ENCODE measurements around the gene PBX1.

PBX1 gene

GRCh38 chr1:164745736-164746135 lies 186.8 kb downstream of the PBX1 start:
- no peak for DNase-seq (ENCODE audit: low read depth in 2 of 2)
- TF ChIP-seq, protein P1, sequence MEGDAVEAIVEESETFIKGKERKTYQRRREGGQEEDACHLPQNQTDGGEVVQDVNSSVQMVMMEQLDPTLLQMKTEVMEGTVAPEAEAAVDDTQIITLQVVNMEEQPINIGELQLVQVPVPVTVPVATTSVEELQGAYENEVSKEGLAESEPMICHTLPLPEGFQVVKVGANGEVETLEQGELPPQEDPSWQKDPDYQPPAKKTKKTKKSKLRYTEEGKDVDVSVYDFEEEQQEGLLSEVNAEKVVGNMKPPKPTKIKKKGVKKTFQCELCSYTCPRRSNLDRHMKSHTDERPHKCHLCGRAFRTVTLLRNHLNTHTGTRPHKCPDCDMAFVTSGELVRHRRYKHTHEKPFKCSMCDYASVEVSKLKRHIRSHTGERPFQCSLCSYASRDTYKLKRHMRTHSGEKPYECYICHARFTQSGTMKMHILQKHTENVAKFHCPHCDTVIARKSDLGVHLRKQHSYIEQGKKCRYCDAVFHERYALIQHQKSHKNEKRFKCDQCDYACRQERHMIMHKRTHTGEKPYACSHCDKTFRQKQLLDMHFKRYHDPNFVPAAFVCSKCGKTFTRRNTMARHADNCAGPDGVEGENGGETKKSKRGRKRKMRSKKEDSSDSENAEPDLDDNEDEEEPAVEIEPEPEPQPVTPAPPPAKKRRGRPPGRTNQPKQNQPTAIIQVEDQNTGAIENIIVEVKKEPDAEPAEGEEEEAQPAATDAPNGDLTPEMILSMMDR (IDR thresholded peaks at IDR 0.05; ENCODE audit: low read depth, low read length): no peak
- no peak overlapping the region for H3K4me3 ChIP-seq (replicated peaks in 1 of 2; ENCODE audit: low read depth in 2 of 2, low read length in 2 of 2)

DNA sequence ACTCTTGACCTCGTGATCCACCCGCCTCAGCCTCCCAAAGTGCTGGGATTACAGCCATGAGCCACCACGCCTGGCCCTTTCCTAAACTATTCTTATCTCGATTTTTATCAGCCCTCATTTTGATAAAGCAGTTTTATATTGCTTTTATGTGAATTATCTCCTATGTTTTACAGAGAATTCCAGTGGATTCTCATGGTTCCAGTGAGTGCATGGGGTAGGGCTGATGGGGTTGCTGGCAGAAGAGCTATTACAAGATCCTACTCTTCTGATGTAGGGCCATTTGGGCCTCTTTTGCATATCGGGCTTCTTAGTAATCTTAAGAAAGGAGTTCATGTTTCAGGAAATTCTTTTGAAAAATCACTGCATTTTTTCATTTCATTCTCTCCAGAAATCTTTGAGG lies 187.6 kb downstream of the PBX1 start:
- TF ChIP-seq, protein P1 (IDR thresholded peaks at IDR 0.05; ENCODE audit: low read depth, low read length): no peak
- DNase-seq (ENCODE audit: low read depth in 2 of 2): peak in 1 of 2 donors; percentile 31
- H3K4me3 ChIP-seq (replicated peaks in 1 of 2; ENCODE audit: low read depth in 2 of 2, low read length in 2 of 2): no peak overlapping the region

GRCh38 chr1:164748253-164748899 lies 189.4 kb downstream of the PBX1 start:
- DNase-seq (ENCODE audit: low read depth in 2 of 2): peak; percentile 93 to 98
- no peak overlapping the region for H3K4me3 ChIP-seq (replicated peaks in 1 of 2; ENCODE audit: low read depth in 2 of 2, low read length in 2 of 2)
- TF ChIP-seq, protein P1 (IDR thresholded peaks at IDR 0.05; ENCODE audit: low read depth, low read length): no peak

DNA sequence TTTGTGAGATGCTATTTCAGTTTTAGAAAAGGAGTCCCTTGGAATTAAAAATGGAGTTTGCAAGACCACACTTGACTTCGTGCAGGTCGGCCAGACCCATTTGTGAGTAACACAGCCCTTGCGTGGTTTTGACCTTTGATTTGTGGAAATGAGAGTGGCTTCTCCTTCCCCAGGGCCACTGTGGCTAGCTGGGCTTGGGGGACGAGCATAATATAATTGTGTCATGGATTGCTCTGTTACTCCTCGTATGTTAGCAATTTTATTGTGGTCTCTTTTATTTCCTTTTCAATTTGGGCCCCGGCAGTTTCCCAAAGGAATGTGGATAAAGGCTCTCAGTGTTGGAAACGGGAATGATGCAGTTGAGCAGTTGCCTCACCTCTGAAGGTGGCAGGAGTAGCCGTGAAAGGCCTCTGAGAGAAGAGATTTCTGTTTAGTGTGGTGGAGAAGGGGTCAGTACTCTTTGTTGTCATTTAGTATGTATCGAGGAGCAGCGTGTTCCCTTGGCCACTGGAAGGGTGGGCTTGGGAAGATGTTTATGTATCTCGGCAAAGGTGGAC lies 194.6 kb downstream of the PBX1 start:
- TF ChIP-seq, protein P1 (IDR thresholded peaks at IDR 0.05; ENCODE audit: low read depth, low read length): no peak
- no peak overlapping the region for H3K4me3 ChIP-seq (replicated peaks in 1 of 2; ENCODE audit: low read depth in 2 of 2, low read length in 2 of 2)
- DNase-seq (ENCODE audit: low read depth in 2 of 2): peak in 1 of 2 donors; percentile 18

DNA sequence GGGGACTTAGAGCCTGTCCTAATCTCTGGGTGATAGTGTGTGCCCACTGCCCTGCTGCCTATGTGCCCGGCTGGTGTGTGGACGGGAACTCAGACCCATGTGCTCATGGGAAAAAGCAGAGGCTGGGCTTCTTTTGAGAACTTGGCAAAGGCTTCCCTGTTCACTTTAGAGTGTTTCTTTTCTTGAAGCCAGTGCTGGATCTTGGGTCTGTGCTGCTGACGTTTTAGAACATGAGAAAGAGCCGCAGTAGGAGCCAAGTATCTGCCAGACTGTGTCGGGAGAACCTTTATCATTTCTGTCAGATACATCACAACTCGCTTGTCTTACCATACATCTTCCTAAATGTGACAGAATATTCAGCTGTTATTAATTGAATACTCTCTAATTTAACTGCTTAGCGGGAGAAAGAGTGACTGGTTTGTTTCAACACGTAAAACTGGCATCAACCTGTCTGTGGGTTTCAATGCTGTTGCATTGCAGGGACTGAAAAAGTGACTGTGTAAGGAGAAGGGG lies 195.2 kb downstream of the PBX1 start:
- DNase-seq (ENCODE audit: low read depth in 2 of 2): peak; percentile 41 to 89

DNA sequence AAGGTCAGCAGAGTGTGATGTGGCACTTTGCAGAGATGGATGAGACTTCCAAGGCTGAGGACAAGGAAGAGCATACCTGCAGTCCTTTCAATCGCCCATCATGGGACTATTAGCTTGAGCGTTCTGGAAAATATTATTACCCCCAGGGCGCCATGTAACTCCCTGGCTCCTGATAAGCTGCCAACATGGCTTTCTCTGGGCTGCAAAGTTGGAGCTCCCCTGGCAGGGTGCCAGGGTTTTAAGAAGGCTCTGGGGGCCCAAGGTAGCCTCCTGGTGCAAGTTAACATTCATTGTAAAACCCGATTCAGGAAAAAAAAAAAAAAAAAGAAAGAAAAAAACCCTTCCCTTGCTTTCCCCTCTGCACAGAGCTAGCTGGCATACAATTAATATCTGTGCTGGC lies 196.7 kb downstream of the PBX1 start:
- no peak overlapping the region for H3K4me3 ChIP-seq (replicated peaks in 1 of 2; ENCODE audit: low read depth in 2 of 2, low read length in 2 of 2)
- TF ChIP-seq, protein P1 (IDR thresholded peaks at IDR 0.05; ENCODE audit: low read depth, low read length): no peak
- no peak for DNase-seq (ENCODE audit: low read depth in 2 of 2)

More for the DNA sequence above, 195.2 kb downstream of the PBX1 start:
- TF ChIP-seq, protein P1 (IDR thresholded peaks at IDR 0.05; ENCODE audit: low read depth, low read length): no peak
- H3K4me3 ChIP-seq (replicated peaks in 1 of 2; ENCODE audit: low read depth in 2 of 2, low read length in 2 of 2): no peak overlapping the region
